ENCODE results near the gene BAG1. TPM values are rescaled to one million over a fixed set of nuclear protein-coding genes. Genes with fewer than 3 reads are reported as not detected.
A peak's percentile ranks its signal among the peaks of the same experiment; 100 is the strongest.

The BAG1 gene
- total and polyA plus RNA-seq, 2 of the 13 experiments (the other 11 are each of a cell fraction or from before 2014, with no cell fraction given): 23.1 to 59.5 TPM

DNA sequence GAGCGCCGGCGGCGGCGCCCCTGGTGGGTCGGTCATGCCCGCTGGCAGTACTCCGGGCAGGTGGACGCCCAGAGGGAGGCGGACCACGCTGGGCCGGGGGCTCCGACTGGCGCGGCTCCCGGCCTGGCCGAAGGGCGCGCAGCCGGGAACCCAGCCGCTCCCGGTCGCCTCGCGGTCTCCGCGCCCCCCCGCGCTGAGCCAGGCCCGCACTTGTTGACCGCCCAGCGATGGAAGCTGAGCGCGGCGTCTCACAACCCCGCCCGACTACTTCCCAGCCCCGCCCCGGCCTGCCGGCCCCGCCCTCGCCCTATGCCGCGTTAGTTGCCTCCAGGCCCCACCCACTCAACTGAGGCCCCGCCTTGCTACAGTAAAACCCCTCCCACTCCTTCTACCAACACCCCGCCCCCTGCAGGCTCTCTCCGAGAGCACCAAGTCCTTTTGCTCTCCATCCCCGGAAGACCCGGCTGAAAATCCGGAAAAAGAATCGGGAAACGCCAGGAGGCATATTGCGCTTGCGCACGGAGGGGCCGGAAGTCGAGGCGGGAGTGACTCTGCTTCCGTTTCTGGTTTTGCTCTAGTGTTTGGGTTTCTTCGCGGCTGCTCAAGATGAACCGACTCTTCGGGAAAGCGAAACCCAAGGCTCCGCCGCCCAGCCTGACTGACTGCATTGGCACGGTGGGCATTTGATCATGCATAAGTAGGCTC is at the start of gene BAG1, which contains the start of gene CHMP5 (continued):
- TF ChIP-seq, protein P1, sequence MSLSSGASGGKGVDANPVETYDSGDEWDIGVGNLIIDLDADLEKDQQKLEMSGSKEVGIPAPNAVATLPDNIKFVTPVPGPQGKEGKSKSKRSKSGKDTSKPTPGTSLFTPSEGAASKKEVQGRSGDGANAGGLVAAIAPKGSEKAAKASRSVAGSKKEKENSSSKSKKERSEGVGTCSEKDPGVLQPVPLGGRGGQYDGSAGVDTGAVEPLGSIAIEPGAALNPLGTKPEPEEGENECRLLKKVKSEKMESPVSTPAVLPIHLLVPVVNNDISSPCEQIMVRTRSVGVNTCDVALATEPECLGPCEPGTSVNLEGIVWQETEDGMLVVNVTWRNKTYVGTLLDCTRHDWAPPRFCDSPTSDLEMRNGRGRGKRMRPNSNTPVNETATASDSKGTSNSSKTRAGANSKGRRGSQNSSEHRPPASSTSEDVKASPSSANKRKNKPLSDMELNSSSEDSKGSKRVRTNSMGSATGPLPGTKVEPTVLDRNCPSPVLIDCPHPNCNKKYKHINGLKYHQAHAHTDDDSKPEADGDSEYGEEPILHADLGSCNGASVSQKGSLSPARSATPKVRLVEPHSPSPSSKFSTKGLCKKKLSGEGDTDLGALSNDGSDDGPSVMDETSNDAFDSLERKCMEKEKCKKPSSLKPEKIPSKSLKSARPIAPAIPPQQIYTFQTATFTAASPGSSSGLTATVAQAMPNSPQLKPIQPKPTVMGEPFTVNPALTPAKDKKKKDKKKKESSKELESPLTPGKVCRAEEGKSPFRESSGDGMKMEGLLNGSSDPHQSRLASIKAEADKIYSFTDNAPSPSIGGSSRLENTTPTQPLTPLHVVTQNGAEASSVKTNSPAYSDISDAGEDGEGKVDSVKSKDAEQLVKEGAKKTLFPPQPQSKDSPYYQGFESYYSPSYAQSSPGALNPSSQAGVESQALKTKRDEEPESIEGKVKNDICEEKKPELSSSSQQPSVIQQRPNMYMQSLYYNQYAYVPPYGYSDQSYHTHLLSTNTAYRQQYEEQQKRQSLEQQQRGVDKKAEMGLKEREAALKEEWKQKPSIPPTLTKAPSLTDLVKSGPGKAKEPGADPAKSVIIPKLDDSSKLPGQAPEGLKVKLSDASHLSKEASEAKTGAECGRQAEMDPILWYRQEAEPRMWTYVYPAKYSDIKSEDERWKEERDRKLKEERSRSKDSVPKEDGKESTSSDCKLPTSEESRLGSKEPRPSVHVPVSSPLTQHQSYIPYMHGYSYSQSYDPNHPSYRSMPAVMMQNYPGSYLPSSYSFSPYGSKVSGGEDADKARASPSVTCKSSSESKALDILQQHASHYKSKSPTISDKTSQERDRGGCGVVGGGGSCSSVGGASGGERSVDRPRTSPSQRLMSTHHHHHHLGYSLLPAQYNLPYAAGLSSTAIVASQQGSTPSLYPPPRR (CRISPR knock-in tag; IDR thresholded peaks at IDR 0.05; ENCODE audit: borderline replicate concordance): no peak
- no peak for TF ChIP-seq CEBPB (IDR thresholded peaks at IDR 0.05; ENCODE audit: borderline replicate concordance, low read depth, low read length)
- TF ChIP-seq GATAD1 (CRISPR knock-in tag; IDR thresholded peaks at IDR 0.05): peak; percentile 89
- TF ChIP-seq, protein P2, sequence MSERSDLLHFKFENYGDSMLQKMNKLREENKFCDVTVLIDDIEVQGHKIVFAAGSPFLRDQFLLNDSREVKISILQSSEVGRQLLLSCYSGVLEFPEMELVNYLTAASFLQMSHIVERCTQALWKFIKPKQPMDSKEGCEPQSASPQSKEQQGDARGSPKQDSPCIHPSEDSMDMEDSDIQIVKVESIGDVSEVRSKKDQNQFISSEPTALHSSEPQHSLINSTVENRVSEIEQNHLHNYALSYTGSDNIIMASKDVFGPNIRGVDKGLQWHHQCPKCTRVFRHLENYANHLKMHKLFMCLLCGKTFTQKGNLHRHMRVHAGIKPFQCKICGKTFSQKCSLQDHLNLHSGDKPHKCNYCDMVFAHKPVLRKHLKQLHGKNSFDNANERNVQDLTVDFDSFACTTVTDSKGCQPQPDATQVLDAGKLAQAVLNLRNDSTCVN (CRISPR knock-in tag; IDR thresholded peaks at IDR 0.05; ENCODE audit: borderline replicate concordance): peak; percentile 88; the same call in 1 of the 2 replicates
- no peak for TF ChIP-seq HNRNPUL1 (IDR thresholded peaks at IDR 0.05; ENCODE audit: low read depth, low read length)
- TF ChIP-seq, protein P3, sequence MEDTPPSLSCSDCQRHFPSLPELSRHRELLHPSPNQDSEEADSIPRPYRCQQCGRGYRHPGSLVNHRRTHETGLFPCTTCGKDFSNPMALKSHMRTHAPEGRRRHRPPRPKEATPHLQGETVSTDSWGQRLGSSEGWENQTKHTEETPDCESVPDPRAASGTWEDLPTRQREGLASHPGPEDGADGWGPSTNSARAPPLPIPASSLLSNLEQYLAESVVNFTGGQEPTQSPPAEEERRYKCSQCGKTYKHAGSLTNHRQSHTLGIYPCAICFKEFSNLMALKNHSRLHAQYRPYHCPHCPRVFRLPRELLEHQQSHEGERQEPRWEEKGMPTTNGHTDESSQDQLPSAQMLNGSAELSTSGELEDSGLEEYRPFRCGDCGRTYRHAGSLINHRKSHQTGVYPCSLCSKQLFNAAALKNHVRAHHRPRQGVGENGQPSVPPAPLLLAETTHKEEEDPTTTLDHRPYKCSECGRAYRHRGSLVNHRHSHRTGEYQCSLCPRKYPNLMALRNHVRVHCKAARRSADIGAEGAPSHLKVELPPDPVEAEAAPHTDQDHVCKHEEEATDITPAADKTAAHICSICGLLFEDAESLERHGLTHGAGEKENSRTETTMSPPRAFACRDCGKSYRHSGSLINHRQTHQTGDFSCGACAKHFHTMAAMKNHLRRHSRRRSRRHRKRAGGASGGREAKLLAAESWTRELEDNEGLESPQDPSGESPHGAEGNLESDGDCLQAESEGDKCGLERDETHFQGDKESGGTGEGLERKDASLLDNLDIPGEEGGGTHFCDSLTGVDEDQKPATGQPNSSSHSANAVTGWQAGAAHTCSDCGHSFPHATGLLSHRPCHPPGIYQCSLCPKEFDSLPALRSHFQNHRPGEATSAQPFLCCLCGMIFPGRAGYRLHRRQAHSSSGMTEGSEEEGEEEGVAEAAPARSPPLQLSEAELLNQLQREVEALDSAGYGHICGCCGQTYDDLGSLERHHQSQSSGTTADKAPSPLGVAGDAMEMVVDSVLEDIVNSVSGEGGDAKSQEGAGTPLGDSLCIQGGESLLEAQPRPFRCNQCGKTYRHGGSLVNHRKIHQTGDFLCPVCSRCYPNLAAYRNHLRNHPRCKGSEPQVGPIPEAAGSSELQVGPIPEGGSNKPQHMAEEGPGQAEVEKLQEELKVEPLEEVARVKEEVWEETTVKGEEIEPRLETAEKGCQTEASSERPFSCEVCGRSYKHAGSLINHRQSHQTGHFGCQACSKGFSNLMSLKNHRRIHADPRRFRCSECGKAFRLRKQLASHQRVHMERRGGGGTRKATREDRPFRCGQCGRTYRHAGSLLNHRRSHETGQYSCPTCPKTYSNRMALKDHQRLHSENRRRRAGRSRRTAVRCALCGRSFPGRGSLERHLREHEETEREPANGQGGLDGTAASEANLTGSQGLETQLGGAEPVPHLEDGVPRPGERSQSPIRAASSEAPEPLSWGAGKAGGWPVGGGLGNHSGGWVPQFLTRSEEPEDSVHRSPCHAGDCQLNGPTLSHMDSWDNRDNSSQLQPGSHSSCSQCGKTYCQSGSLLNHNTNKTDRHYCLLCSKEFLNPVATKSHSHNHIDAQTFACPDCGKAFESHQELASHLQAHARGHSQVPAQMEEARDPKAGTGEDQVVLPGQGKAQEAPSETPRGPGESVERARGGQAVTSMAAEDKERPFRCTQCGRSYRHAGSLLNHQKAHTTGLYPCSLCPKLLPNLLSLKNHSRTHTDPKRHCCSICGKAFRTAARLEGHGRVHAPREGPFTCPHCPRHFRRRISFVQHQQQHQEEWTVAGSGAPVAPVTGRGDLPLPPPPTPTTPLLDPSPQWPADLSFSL (CRISPR knock-in tag; IDR thresholded peaks at IDR 0.05): no peak
- no peak for TF ChIP-seq ZNF780A (CRISPR knock-in tag; IDR thresholded peaks at IDR 0.05)
- no peak; the same call in 1 of the 2 replicates for TF ChIP-seq TBX2 (CRISPR knock-in tag; IDR thresholded peaks at IDR 0.05; ENCODE audit: borderline replicate concordance)
- no peak; the same call in 1 of the 2 replicates for TF ChIP-seq WIZ (CRISPR knock-in tag; IDR thresholded peaks at IDR 0.05)
- TF ChIP-seq, protein P4, sequence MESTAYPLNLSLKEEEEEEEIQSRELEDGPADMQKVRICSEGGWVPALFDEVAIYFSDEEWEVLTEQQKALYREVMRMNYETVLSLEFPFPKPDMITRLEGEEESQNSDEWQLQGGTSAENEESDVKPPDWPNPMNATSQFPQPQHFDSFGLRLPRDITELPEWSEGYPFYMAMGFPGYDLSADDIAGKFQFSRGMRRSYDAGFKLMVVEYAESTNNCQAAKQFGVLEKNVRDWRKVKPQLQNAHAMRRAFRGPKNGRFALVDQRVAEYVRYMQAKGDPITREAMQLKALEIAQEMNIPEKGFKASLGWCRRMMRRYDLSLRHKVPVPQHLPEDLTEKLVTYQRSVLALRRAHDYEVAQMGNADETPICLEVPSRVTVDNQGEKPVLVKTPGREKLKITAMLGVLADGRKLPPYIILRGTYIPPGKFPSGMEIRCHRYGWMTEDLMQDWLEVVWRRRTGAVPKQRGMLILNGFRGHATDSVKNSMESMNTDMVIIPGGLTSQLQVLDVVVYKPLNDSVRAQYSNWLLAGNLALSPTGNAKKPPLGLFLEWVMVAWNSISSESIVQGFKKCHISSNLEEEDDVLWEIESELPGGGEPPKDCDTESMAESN (CRISPR knock-in tag; conservative IDR thresholded peaks at IDR 0.05): 0 out of 2 replicates have a peak, but pooled peaks have one; percentile 37
- TF ChIP-seq SMAD9 (CRISPR knock-in tag; IDR thresholded peaks at IDR 0.05): no peak
- no peak for TF ChIP-seq ZNF180 (CRISPR knock-in tag; IDR thresholded peaks at IDR 0.05; ENCODE audit: borderline replicate concordance, low read depth)
- no peak for TF ChIP-seq ZNF576 (CRISPR knock-in tag; IDR thresholded peaks at IDR 0.05)

Measured in HepG2 (cell line).